Adipocyte (in vitro differentiated cells): Measurements from ENCODE around the gene NCAM1.

Experiments used
- DNase-seq: peaks from one replicate; pipeline ENCODE4 v3.0.0-alpha.2; 2015; ENCODE audit warnings: low read depth
- H3K27me3 ChIP-seq: replicated peaks from 2 replicates; pipeline ENCODE4 v1.7.0; 2013; ENCODE audit warnings: mild to moderate bottlenecking, low read length, moderate library complexity; ENCODE audit not compliant: control insufficient read depth, insufficient read depth
- H3K36me3 ChIP-seq: 2 replicates; pipeline ENCODE4 v1.7.0; 2013; ENCODE audit warnings: low read length, mild to moderate bottlenecking, moderate library complexity; ENCODE audit not compliant: control insufficient read depth, insufficient read depth, severe bottlenecking
- H3K4me1 ChIP-seq: 2 replicates; pipeline ENCODE4 v1.7.0; 2013; ENCODE audit warnings: mild to moderate bottlenecking, low read length, moderate library complexity; ENCODE audit not compliant: control insufficient read depth, insufficient read depth
- H3K4me3 ChIP-seq: 2 replicates; pipeline ENCODE4 v1.7.0; 2013; ENCODE audit warnings: mild to moderate bottlenecking, low read length, moderate library complexity
- H3K9ac ChIP-seq: 2 replicates; pipeline ENCODE4 v1.7.0; 2013; ENCODE audit warnings: mild to moderate bottlenecking, low read length, moderate library complexity
- H3K9me3 ChIP-seq: 2 replicates; pipeline ENCODE4 v1.7.0; 2013; ENCODE audit warnings: mild to moderate bottlenecking, low read length, moderate library complexity; ENCODE audit not compliant: control insufficient read depth

The NCAM1 gene

DNA sequence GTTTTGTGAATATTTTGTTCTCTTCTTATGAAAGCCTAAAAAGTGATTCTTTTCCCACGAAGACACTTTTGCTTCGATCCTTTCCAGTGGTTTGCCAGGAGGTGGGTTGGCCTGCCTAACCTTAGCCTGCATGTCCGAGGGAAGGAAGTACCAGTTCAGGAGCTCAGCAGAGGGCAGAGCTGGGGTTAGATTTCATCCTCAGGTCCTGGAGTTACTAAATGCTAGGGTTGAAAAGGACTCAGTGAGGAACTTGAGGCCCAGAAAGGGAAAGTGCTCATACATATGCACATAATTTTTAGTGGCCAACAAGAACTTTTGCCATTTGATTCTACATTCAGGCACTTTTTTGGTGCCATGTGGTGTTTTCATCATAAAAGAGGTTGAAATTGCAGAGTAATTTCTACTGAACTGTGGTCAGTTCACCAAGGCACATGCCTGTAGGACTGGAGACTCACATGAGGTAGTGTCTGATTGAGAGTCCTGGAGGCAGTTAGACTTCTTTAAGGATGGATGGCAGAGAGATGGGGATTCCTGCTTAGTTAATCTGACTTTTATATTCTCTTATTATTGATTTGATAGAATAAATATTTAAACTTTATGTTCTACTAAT, 36.7 kb downstream of the NCAM1 start:
- no peak overlapping the region for H3K9ac ChIP-seq
- H3K4me3 ChIP-seq, result no peak overlapping the region
- H3K36me3 ChIP-seq, result no peaks in the 10 kb centered on the region
- peaks cover 3% of the 10 kb centered on the region for H3K9me3 ChIP-seq
- H3K27me3 ChIP-seq, result peaks cover 4% of the 10 kb centered on the region
- no peak for DNase-seq
- H3K4me1 ChIP-seq, result no peaks in the 10 kb centered on the region

DNA sequence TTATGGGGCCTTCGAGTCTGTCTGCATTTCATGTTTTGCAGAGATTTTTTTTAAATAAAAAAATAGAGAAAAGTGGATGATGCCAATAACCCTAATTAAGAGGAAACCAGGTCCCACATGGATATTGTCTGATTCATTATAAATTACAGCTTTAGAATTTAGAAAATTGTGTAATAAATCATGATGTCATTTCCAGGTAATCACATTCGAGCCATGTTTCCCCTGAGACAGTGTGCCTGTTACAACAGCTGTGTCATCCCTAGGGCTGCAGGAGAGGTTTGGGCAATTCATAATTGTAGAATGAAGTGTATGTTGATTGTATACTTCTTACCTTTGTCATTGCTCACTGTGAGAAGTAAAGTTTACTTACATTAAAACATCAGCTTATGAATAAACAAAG, 38.3 kb downstream of the NCAM1 start:
- Histone ChIP-seq H3K9ac (no peak overlapping the region), H3K36me3 (no peaks in the 10 kb centered on the region), H3K4me3 (no peak overlapping the region), H3K9me3 (peaks cover 3% of the 10 kb centered on the region), H3K4me1 (no peaks in the 10 kb centered on the region), H3K27me3 (peaks cover 4% of the 10 kb centered on the region)
- no peak for DNase-seq

DNA sequence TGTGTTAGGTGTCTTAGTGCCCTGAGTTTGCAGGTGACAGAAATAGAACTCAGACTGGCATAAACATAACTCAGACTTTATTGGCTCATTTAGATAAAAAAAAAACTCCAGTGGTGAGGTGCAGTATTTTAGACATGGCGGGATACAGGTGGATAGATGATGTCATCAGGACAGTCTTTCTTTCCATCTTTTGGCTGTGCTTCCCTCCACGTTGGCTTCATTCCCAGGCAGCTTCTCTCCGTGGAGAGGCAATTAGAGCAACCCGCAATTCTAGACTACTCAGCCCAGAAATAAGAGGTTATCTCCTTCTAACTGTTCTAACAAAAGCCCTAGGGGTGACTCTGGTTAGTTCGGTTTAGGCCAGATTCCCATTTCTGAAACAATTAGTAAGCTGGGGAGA, 40.5 kb downstream of the NCAM1 start:
- DNase-seq, result no peak
- peaks cover under 1% of the 10 kb centered on the region for H3K27me3 ChIP-seq
- H3K4me3 ChIP-seq, result no peak overlapping the region
- H3K36me3 ChIP-seq, result no peaks in the 10 kb centered on the region
- H3K9me3 ChIP-seq, result no peaks in the 10 kb centered on the region
- no peaks in the 10 kb centered on the region for H3K4me1 ChIP-seq
- H3K9ac ChIP-seq, result no peak overlapping the region

DNA sequence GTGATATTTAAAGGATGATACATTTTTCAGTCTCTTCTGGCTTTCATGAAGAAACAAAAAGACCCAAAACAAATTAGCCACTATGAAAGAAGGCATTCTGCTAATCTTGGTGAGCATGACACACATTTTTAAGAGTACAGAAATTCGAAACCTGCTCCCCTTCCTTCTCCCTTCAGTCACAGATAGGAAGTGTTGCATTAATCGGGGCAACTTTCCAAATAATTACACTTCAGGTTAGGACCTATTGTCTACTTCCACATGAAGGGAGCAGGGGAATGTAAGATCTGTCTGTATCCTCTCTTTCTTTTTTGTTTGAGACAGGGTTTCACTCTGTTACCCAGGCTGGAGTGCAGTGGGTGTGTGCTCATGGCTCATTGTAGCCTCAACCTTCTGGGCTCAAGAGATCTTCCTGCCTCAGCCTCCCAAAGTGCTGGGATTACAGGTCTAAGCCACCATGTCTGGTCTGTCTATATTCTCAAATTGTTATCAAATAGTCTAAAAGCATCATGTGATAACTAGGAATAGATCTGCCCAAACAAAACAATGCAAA, 45.8 kb downstream of the NCAM1 start:
- DNase-seq, result no peak
- no peak overlapping the region for H3K4me3 ChIP-seq

DNA sequence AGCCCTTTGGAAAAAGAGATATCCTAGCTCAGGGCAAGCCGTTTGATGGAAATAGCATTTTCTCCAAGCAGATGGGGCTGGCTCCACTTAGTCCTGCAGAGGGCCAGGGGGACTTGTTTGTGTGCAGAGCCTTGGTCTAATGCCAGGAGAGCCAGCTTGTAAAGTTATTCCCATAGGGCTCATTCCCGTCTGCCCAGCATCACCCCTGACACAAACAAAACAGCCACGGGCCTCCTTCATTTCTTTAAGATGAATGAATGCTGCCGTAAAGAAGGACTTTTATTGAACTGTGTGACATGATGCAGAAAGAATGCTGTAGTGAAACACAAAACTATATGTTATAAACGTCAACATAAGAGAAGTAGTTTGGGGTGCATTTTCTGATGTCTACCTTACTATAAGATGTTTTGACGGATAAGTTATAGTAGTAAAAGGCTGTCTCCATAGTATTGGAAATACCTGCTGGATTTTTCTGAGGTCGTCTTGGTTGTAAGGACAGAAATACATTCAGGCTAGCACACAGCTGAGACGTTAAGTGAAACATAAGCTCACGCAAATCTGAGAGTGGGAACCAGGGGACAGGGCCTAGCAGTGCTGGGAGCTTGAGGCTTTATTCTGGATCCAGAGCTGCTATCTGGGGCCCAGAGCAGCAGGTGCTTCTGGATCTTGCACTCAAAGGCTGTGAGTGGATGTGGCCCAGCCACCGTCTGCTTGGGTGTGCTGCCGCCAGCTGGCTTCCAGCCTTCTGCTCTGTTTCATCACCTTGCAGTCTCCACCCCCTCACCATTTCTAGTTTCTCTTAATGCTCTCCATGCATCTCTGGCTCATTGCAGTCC, 53.3 kb downstream of the NCAM1 start:
- peaks cover 6% of the 10 kb centered on the region for H3K4me1 ChIP-seq
- peaks cover under 1% of the 10 kb centered on the region for H3K9me3 ChIP-seq
- H3K4me3 ChIP-seq, result no peak overlapping the region
- H3K27me3 ChIP-seq, result no peaks in the 10 kb centered on the region
- no peak for DNase-seq
- no peak overlapping the region for H3K9ac ChIP-seq
- no peaks in the 10 kb centered on the region for H3K36me3 ChIP-seq

More for the DNA sequence above, 45.8 kb downstream of the NCAM1 start:
- Histone ChIP-seq H3K9me3 (no peaks in the 10 kb centered on the region), H3K36me3 (no peaks in the 10 kb centered on the region), H3K9ac (no peak overlapping the region), H3K4me1 (no peaks in the 10 kb centered on the region), H3K27me3 (no peaks in the 10 kb centered on the region)

DNA sequence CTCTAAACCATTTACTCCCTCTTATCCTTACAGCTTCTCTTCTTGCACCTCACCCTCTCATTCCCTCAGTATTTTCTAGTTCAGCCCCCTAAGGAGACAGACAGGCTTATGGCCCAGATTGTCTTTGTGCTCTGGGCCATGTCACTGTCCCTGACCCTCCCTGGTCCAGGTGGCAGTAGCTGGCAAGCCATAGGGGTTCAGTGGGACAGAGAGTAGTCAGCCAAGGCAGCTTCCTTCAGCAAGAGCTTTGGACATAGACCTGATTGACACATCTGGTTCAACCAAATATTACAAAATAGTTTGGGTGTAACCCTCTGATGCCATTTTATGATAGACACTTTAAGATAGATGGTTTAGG, 53.9 kb downstream of the NCAM1 start:
- Histone ChIP-seq H3K36me3 (no peaks in the 10 kb centered on the region), H3K4me3 (no peak overlapping the region), H3K9me3 (peaks cover 4% of the 10 kb centered on the region), H3K4me1 (peaks cover 6% of the 10 kb centered on the region), H3K27me3 (no peaks in the 10 kb centered on the region), H3K9ac (no peak overlapping the region)
- no peak for DNase-seq

DNA sequence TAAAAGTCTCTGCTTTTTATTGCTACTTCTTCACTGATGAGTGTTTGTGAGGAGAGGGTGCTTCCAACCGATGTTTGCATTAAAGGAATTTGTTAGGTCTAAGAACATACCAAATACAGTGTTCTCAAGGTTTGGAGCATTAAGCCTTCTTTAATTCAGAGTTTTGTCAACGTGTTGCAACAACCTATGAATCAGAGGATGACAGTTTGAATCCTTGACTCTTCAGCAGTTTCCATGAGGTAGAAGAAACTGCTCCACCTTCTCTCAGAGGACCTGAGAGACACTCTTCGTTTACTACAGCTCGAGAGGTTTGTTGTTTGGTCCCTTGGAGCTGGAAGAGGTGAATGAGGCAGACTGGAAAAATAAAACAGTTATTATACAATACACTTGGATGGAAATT, 55.7 kb downstream of the NCAM1 start:
- peaks cover 4% of the 10 kb centered on the region for H3K9me3 ChIP-seq
- H3K4me3 ChIP-seq, result no peak overlapping the region
- no peak for DNase-seq
- H3K27me3 ChIP-seq, result no peaks in the 10 kb centered on the region
- H3K4me1 ChIP-seq, result peaks cover 6% of the 10 kb centered on the region
- no peaks in the 10 kb centered on the region for H3K36me3 ChIP-seq
- no peak overlapping the region for H3K9ac ChIP-seq

DNA sequence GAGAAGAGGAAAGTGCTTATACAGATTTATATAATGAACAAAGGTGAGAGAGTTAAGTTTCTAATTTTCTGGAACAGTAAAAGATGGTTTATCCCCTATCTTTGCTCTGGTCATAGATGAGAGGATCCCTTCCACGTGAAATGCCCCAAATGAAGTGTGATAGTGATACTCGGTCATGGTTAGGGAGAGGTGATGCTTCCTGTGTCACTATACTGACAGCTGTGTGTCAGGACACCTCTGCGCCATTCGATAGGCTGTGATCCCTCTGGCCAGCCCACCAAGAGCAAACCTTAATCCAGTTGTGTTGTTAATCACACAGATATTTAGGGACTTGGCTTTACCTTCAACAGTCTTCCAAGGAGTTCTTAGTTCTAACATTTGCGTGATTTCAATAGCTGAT, 57.7 kb downstream of the NCAM1 start:
- H3K9me3 ChIP-seq, result peaks cover 4% of the 10 kb centered on the region
- no peak overlapping the region for H3K4me3 ChIP-seq
- peaks cover 6% of the 10 kb centered on the region for H3K4me1 ChIP-seq
- no peak overlapping the region for H3K9ac ChIP-seq
- H3K27me3 ChIP-seq, result no peaks in the 10 kb centered on the region
- no peaks in the 10 kb centered on the region for H3K36me3 ChIP-seq
- no peak for DNase-seq

DNA sequence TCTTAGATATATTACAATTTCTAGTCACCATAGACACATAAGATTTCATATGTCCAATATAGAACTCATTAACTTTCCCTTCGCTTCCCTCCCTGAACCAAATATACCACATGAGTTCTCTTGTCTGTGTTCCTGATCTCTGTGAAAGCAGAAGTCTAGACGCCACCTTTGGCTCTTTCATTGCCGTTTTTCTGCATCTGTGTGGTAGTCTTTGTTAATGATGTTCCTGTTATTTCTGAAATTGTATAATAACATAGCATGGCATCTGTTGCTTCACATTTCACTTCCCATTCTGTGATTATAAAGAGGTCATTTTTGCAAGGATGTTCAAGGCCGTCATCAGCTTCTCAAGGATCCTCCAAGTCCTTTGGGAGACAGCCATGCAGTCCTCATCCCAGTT, 58.5 kb downstream of the NCAM1 start:
- no peak overlapping the region for H3K9ac ChIP-seq
- peaks cover 4% of the 10 kb centered on the region for H3K9me3 ChIP-seq
- H3K36me3 ChIP-seq, result no peaks in the 10 kb centered on the region
- peaks cover under 1% of the 10 kb centered on the region for H3K4me1 ChIP-seq
- H3K27me3 ChIP-seq, result no peaks in the 10 kb centered on the region
- no peak overlapping the region for H3K4me3 ChIP-seq
- DNase-seq, result no peak

DNA sequence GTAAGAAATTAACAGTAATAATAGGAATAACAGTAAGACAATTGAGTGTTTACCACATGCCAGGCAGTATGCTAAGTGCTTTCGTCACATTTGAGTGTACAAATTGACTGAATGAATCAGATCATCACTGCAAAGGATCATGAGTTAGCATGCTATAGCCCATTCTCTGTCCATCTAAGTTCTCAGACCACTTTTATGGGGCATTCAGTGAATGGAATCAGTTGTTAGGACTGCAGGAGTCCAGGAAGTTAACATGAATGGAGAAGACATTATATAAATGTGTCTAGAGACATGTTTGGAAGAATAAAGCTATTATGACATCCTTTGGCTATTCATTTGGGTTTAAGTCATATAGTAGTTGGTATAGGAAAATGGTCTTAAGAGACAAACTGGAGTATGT, 59.9 kb downstream of the NCAM1 start:
- Histone ChIP-seq H3K9me3 (peaks cover 4% of the 10 kb centered on the region), H3K36me3 (no peaks in the 10 kb centered on the region), H3K4me1 (no peaks in the 10 kb centered on the region), H3K4me3 (no peak overlapping the region), H3K9ac (no peak overlapping the region), H3K27me3 (no peaks in the 10 kb centered on the region)
- DNase-seq, result no peak

DNA sequence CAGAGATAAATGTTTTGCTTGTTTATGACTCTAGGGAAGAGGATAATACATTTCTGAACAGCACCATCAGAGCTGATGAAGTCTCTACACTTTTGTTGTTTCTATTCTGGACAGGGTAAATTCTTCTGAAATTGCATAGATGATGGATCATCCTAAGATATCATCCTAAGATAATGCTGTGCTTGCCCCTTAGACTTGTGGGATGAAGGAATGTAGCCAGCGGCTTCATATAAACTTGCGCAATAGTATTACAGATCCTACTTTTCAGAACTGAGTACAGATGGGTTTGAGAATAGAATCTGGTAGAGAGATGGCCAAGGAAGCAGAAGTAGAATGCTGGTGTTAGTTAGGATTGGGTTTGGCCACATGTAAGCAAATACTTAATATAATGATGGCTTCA, 61.0 kb downstream of the NCAM1 start:
- H3K9me3 ChIP-seq, result peaks cover 4% of the 10 kb centered on the region
- no peak overlapping the region for H3K4me3 ChIP-seq
- H3K27me3 ChIP-seq, result peaks cover 5% of the 10 kb centered on the region
- no peak for DNase-seq
- no peaks in the 10 kb centered on the region for H3K36me3 ChIP-seq
- H3K9ac ChIP-seq, result no peak overlapping the region
- H3K4me1 ChIP-seq, result no peaks in the 10 kb centered on the region
